DND-41 (cell line): ENCODE results near the gene DOK6.
"Not testable (repeated sequence)": the region's sequence is repeated elsewhere in the genome, so short reads cannot be mapped to it uniquely, and the experiment has no call there.

Experiments used
- ATAC-seq: fragments of 200-7000 bp; cut with Tn5 transposase; 3 replicates; pipeline ENCODE4 v1.9.1; 2021; ENCODE audit warnings: low read depth; ENCODE audit not compliant: insufficient read depth
- DNase-seq: peaks from one replicate; pipeline ENCODE4 v3.0.0-alpha.2; 2020
- H2AFZ ChIP-seq: 2 replicates; pipeline ENCODE4 v1.6.0; 2012; ENCODE audit warnings: low read depth, low read length
- H3K27ac ChIP-seq: 2 replicates; pipeline ENCODE4 v1.5.1; 2012; ENCODE audit warnings: low read length, inconsistent platforms
- H3K27me3 ChIP-seq: fragments of 200-600 bp; sonication (generic); 2 replicates; pipeline ENCODE4 v1.6.0; 2012; ENCODE audit warnings: low read length, mild to moderate bottlenecking, inconsistent platforms; ENCODE audit not compliant: insufficient read depth, poor library complexity
- H3K36me3 ChIP-seq: 2 replicates; pipeline ENCODE4 v1.5.1; 2012; ENCODE audit warnings: low read length, inconsistent platforms; ENCODE audit not compliant: insufficient read depth
- H3K4me1 ChIP-seq: 2 replicates; pipeline ENCODE4 v1.5.1; 2012; ENCODE audit warnings: mild to moderate bottlenecking, low read length; ENCODE audit not compliant: insufficient read depth
- H3K4me2 ChIP-seq: 2 replicates; pipeline ENCODE4 v1.6.0; 2012; ENCODE audit warnings: mild to moderate bottlenecking, moderate library complexity, low read length, inconsistent platforms; ENCODE audit not compliant: insufficient read depth
- H3K4me3 ChIP-seq, 2 experiments: fragments of 200-600 bp in 1 of 2; shearing (Covaris generic) in 1 of 2; 2 replicates each; pipeline ENCODE4 v1.5.1; 2012 to 2016; ENCODE audit warnings: inconsistent platforms in 2 of 2, low read length in 2 of 2, mild to moderate bottlenecking in 2 of 2, low read depth in 1 of 2, moderate library complexity in 1 of 2
- H3K79me2 ChIP-seq: 2 replicates; pipeline ENCODE4 v1.6.0; 2012; ENCODE audit warnings: low read length, inconsistent platforms; ENCODE audit not compliant: insufficient read depth
- H3K9ac ChIP-seq: 2 replicates; pipeline ENCODE4 v1.6.0; 2012; ENCODE audit warnings: low read depth, mild to moderate bottlenecking, inconsistent platforms, low read length, moderate library complexity
- H3K9me3 ChIP-seq: 2 replicates; pipeline ENCODE4 v1.5.1; 2012; ENCODE audit warnings: low read length, moderate library complexity, mild to moderate bottlenecking, inconsistent platforms; ENCODE audit not compliant: insufficient read depth, severe bottlenecking
- H4K20me1 ChIP-seq: 2 replicates; pipeline ENCODE4 v1.6.0; 2012; ENCODE audit warnings: low read length; ENCODE audit not compliant: insufficient read depth
- EZH2 ChIP-seq: IDR thresholded peaks from 3 replicates; pipeline ENCODE4 v1.6.1; 2012; ENCODE audit warnings: borderline replicate concordance, low read depth, mild to moderate bottlenecking, moderate library complexity, low read length, inconsistent platforms; ENCODE audit not compliant: severe bottlenecking
- TF ChIP-seq, protein P1 (sequence below): IDR thresholded peaks from 2 replicates; pipeline ENCODE4 v1.5.1; 2012; ENCODE audit warnings: borderline replicate concordance, low read length, moderate library complexity, mild to moderate bottlenecking; ENCODE audit not compliant: poor library complexity, severe bottlenecking; ENCODE audit errors: extremely low read depth

Gene DOK6

DNA sequence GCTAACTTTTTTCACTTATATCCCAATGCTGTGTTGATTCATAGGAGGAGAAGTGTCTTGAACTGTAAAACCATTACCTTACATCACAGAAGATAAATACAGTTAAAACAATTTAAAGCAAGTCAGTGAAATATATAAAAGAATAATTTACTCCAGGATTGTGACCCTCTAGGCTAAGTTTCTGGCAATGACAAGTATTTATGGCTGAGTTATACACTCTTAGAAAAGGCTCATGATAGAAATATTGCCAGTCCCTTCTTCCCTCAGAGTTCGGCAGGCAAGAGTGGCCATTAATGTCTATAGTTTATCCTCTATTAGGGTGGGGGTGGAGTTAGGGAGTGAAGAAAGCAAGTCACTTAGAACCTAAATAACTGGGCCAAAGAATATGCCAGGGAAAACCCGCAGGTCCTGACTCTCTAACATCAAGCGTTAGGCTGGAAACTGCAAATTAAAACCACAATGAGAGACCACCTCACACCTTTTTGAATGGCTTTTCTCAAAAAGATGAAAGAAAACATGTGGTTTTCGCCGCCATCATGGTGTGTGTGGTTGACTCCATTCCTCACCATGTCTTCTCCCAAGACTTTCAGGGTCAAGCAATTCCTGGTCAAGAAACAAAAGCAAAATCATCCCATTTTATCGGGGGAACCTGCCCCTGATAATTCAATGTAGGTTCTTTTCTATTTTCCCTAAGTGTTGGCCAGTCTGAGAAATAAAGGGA lies 477.7 kb downstream of the DOK6 start:
- TF ChIP-seq, protein P1, sequence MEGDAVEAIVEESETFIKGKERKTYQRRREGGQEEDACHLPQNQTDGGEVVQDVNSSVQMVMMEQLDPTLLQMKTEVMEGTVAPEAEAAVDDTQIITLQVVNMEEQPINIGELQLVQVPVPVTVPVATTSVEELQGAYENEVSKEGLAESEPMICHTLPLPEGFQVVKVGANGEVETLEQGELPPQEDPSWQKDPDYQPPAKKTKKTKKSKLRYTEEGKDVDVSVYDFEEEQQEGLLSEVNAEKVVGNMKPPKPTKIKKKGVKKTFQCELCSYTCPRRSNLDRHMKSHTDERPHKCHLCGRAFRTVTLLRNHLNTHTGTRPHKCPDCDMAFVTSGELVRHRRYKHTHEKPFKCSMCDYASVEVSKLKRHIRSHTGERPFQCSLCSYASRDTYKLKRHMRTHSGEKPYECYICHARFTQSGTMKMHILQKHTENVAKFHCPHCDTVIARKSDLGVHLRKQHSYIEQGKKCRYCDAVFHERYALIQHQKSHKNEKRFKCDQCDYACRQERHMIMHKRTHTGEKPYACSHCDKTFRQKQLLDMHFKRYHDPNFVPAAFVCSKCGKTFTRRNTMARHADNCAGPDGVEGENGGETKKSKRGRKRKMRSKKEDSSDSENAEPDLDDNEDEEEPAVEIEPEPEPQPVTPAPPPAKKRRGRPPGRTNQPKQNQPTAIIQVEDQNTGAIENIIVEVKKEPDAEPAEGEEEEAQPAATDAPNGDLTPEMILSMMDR, result no peak
- no peak for TF ChIP-seq EZH2
- H3K9me3 ChIP-seq, result no peaks in the 10 kb centered on the region
- no peak overlapping the region for H3K9ac ChIP-seq
- no peak for DNase-seq
- no peaks in the 10 kb centered on the region for H4K20me1 ChIP-seq
- H2AFZ ChIP-seq, result no peak overlapping the region
- no peaks in the 10 kb centered on the region for H3K79me2 ChIP-seq
- no peak overlapping the region for H3K27ac ChIP-seq
- no peak for ATAC-seq
- no peaks in the 10 kb centered on the region for H3K36me3 ChIP-seq
- no peak overlapping the region for H3K4me3 ChIP-seq
- H3K4me1 ChIP-seq, result no peaks in the 10 kb centered on the region
- no peaks in the 10 kb centered on the region for H3K27me3 ChIP-seq
- H3K4me2 ChIP-seq, result no peak overlapping the region

DNA sequence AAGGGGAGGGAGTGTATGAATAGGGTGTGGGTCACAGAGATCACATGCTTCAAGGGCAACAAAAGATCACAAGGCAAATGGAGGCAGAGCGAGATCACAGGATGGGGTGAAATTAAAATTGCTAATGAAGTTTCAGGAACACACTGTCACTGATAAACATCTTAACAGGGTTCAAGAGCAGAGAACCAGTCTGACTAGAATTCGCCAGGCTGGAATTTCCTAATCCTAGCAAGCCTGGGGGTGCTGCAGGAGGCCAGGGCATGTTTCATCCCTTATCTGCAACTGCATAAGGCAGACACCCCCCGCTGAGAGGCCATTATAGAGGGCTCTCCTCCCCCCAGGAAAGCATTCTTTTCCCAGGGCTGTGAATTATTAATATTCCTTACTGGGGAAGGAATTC lies 478.4 kb downstream of the DOK6 start:
- not testable (repeated sequence) for H4K20me1 ChIP-seq, H3K4me3 ChIP-seq, ATAC-seq, H3K27me3 ChIP-seq, H3K9ac ChIP-seq, H3K36me3 ChIP-seq, H3K9me3 ChIP-seq, H3K4me2 ChIP-seq, H3K79me2 ChIP-seq, H3K27ac ChIP-seq, H3K4me1 ChIP-seq, H2AFZ ChIP-seq, DNase-seq

DNA sequence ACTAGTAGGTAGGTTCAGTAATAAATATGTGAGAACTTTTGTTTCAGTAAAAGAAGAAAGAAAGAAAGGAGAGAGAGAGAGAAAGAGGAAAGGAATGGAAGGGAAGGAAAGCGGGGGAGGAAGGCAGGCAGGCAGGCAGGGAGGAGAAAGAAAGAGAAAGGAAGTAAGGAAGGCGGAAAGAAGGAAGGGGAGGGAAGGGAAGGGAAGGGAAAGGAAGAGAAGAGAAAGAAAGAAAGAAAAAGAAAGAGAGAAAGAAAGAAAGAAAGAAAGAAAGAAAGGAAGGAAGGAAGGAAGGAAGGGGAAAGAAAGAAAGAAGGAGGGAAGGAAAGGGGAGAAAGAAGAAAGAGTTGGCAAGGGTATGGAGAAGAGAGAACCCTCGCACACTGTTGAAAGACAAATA lies 479.4 kb downstream of the DOK6 start:
- no peaks in the 10 kb centered on the region for H3K27me3 ChIP-seq
- ATAC-seq (no peak), DNase-seq (no peak)
- H3K4me1 ChIP-seq, result no peaks in the 10 kb centered on the region
- no peaks in the 10 kb centered on the region for H4K20me1 ChIP-seq
- H3K9ac ChIP-seq, result no peak overlapping the region
- H3K27ac ChIP-seq, result no peak overlapping the region
- H3K4me3 ChIP-seq, result no peak overlapping the region
- no peaks in the 10 kb centered on the region for H3K36me3 ChIP-seq
- H3K9me3 ChIP-seq, result no peaks in the 10 kb centered on the region
- H2AFZ ChIP-seq, result no peak overlapping the region
- no peak overlapping the region for H3K4me2 ChIP-seq
- no peaks in the 10 kb centered on the region for H3K79me2 ChIP-seq
- TF ChIP-seq EZH2, result no peak
- TF ChIP-seq, protein P1, result no peak

DNA sequence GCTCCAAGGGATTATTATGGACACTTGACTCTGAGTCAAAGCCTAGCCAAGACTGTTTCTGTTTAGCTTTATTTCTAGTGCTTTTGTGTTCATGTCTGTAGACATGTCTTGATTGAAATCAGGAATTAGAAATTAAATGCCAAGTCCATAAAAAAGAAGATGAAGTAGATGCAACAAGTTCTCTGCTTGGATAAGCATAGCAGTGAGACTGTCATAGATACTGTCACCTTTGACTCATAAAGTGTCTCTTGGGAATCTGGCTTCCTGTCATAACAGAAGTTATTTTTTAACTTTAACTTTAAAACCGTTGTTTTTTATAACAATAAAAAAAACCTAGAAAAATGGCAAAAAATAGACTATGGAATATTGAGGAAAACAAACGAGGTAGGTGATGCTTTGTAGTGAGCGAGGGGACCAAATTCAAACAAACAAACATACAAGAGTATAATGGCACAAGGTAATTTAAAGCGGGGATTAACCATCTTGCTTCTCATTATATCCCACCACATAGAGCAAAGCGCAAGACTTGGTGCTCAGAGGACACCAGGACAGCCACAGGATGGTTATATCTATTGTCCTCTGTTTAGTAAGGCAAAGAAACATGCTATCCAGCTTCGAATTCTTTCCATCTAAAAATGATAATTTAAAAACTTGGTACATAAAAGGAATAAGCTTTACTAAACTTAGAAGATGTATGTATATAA lies 482.4 kb downstream of the DOK6 start:
- Histone ChIP-seq H3K27me3 (no peaks in the 10 kb centered on the region), H3K9me3 (no peaks in the 10 kb centered on the region), H3K4me1 (no peaks in the 10 kb centered on the region), H3K36me3 (no peaks in the 10 kb centered on the region), H3K4me2 (no peak overlapping the region), H4K20me1 (no peaks in the 10 kb centered on the region), H2AFZ (no peak overlapping the region), H3K27ac (no peak overlapping the region), H3K79me2 (no peaks in the 10 kb centered on the region), H3K4me3 (no peak overlapping the region), H3K9ac (no peak overlapping the region)
- DNase-seq (no peak), ATAC-seq (no peak)
- TF ChIP-seq, protein P1, result no peak
- no peak for TF ChIP-seq EZH2
